Breast epithelium (tissue), 4 donors: ENCODE data around the gene CATSPER3. TPM values are rescaled to one million over a fixed set of nuclear protein-coding genes. Genes with fewer than 3 reads are reported as not detected.
"Not testable (repeated sequence)": the region's sequence is repeated elsewhere in the genome, so short reads cannot be mapped to it uniquely, and the experiment has no call there.

Experiments used
- DNase-seq, 2 donors: peaks; one replicate each; pipeline ENCODE4 v3.0.0-alpha.2; 2019; ENCODE audit warnings: low spot score in 2 of 2
- H3K27ac ChIP-seq, 2 donors: fragments of 200-600 bp; sonication (generic) in 1 of 2; one replicate each; pipeline ENCODE4 v1.5.1; 2016 to 2019; ENCODE audit warnings: mild to moderate bottlenecking in 1 of 2
- H3K27me3 ChIP-seq, 2 donors: fragments of 200-600 bp; sonication (generic) in 1 of 2; one replicate each; pipeline versions ENCODE4 v1.5.1 to v1.6.0; 2017 to 2019; ENCODE audit warnings: control low read depth in 1 of 2, mild to moderate bottlenecking in 1 of 2
- H3K36me3 ChIP-seq: fragments of 200-600 bp; one replicate; pipeline ENCODE4 v1.5.1; 2019
- H3K4me1 ChIP-seq, 2 donors: fragments of 200-600 bp; sonication (generic); one replicate each; pipeline ENCODE4 v1.5.1; 2016 to 2019; ENCODE audit warnings: control low read depth in 1 of 2
- H3K4me3 ChIP-seq, 3 donors: fragments of 200-600 bp; sonication (generic); 1 replicate in 2 of 3; 2 replicates in 1 of 3; pipeline ENCODE4 v1.5.1; 2016 to 2019; ENCODE audit warnings: mild to moderate bottlenecking in 3 of 3, moderate library complexity in 2 of 3
- H3K9me3 ChIP-seq, 2 donors: fragments of 200-600 bp; sonication (generic) in 1 of 2; one replicate each; pipeline ENCODE4 v1.5.1; 2016 to 2019; ENCODE audit warnings: control low read depth in 1 of 2
- CTCF ChIP-seq, 3 donors: fragments of 450-650 bp; IDR thresholded peaks; one replicate each; pipeline ENCODE4 v1.5.1; 2016 to 2017; ENCODE audit warnings: antibody characterized with exemption in 3 of 3, mild to moderate bottlenecking in 3 of 3, moderate library complexity in 3 of 3
- POLR2A ChIP-seq: fragments of 450-650 bp; IDR thresholded peaks from one replicate; pipeline ENCODE4 v1.6.1; 2016; ENCODE audit warnings: antibody characterized with exemption, mild to moderate bottlenecking, moderate library complexity
- POLR2AphosphoS5 ChIP-seq, 3 donors: sonication (generic); formaldehyde crosslinking; IDR thresholded peaks; one replicate each; pipeline ENCODE4 v1.6.1; 2017; ENCODE audit warnings: antibody characterized with exemption in 3 of 3
- intact Hi-C: fragments of 100-400 bp; cut with DNase I; formaldehyde crosslinking; loops from one replicate; pipeline ENCODE4 v1.15.1; 2023; ENCODE audit warnings: low total_unique reads
- total RNA-seq, 3 donors: library from RNA; depleted of rRNA; stranded (reverse); fragments of >200 nt; gene quantifications; one replicate each; pipeline ENCODE4 v1.1.0, GENCODE V29; 2016

Gene CATSPER3
- total RNA-seq, 3 donors from 2014 or later = 0.32 to 0.44 TPM; not detected in 1

GRCh38 chr5:134994560-134995156 lies 27.0 kb downstream of the CATSPER3 start:
- H3K36me3 ChIP-seq = no peaks in the 10 kb centered on the region
- no peaks in the 10 kb centered on the region for H3K9me3 ChIP-seq
- no peak overlapping the region for H3K27ac ChIP-seq
- no peak for DNase-seq
- H3K4me1 ChIP-seq = no peaks in the 10 kb centered on the region
- H3K27me3 ChIP-seq = no peaks in the 10 kb centered on the region
- no peak for TF ChIP-seq POLR2A
- TF ChIP-seq CTCF (IDR thresholded peaks at IDR 0.05) = no peak
- TF ChIP-seq POLR2AphosphoS5 (IDR thresholded peaks at IDR 0.05) = no peak
- H3K4me3 ChIP-seq = no peak overlapping the region
- intact Hi-C loops = no loop called here

GRCh38 chr5:134995850-134996402 lies 28.2 kb downstream of the CATSPER3 start:
- no peaks in the 10 kb centered on the region for H3K36me3 ChIP-seq
- H3K4me3 ChIP-seq = no peak overlapping the region
- no peaks in the 10 kb centered on the region for H3K4me1 ChIP-seq
- intact Hi-C loops = no loop called here
- no peaks in the 10 kb centered on the region for H3K9me3 ChIP-seq
- no peak overlapping the region for H3K27ac ChIP-seq
- DNase-seq = no peak
- no peaks in the 10 kb centered on the region for H3K27me3 ChIP-seq
- TF ChIP-seq CTCF (IDR thresholded peaks at IDR 0.05) (no peak), POLR2A (no peak), POLR2AphosphoS5 (IDR thresholded peaks at IDR 0.05) (no peak)

GRCh38 chr5:134997015-134997414 lies 29.3 kb downstream of the CATSPER3 start:
- TF ChIP-seq CTCF (IDR thresholded peaks at IDR 0.05) (no peak), POLR2A (no peak), POLR2AphosphoS5 (IDR thresholded peaks at IDR 0.05) (no peak)
- H3K36me3 ChIP-seq = no peaks in the 10 kb centered on the region
- H3K27me3 ChIP-seq = no peaks in the 10 kb centered on the region
- H3K4me1 ChIP-seq = no peaks in the 10 kb centered on the region
- intact Hi-C loops = no loop called here
- no peaks in the 10 kb centered on the region for H3K9me3 ChIP-seq
- no peak overlapping the region for H3K27ac ChIP-seq
- DNase-seq = no peak
- no peak overlapping the region for H3K4me3 ChIP-seq

- H3K27me3 ChIP-seq, H3K9me3 ChIP-seq, DNase-seq, H3K27ac ChIP-seq, intact Hi-C loops, H3K36me3 ChIP-seq, H3K4me3 ChIP-seq, H3K4me1 ChIP-seq: not testable (repeated sequence)
These were observed 30.4 kb downstream of the CATSPER3 start for GRCh38 chr5:134998068-134998467.

GRCh38 chr5:135004376-135004775 lies 36.7 kb downstream of the CATSPER3 start:
- intact Hi-C loops = no loop called here
- no peak overlapping the region for H3K27ac ChIP-seq
- TF ChIP-seq POLR2A (no peak), POLR2AphosphoS5 (IDR thresholded peaks at IDR 0.05) (no peak), CTCF (IDR thresholded peaks at IDR 0.05) (no peak)
- no peaks in the 10 kb centered on the region for H3K9me3 ChIP-seq
- DNase-seq = no peak
- H3K36me3 ChIP-seq = no peaks in the 10 kb centered on the region
- H3K4me1 ChIP-seq = no peaks in the 10 kb centered on the region
- no peaks in the 10 kb centered on the region for H3K27me3 ChIP-seq
- H3K4me3 ChIP-seq = no peak overlapping the region
